NCI-H2029 treated with DMSO at 0.1 percent for 48 hours (cell line): ENCODE data around the gene CLTCL1.
"Not testable (repeated sequence)": the region's sequence is repeated elsewhere in the genome, so short reads cannot be mapped to it uniquely, and the experiment has no call there.

ENCODE experiments used
- DNase-seq: peaks from one replicate; lab custom pipeline; 2025; lab: John Stamatoyannopoulos, UW

The CLTCL1 gene

GRCh38 chr22:19216579-19216978, 74.9 kb downstream of the CLTCL1 start:
- no peak for DNase-seq

DNA sequence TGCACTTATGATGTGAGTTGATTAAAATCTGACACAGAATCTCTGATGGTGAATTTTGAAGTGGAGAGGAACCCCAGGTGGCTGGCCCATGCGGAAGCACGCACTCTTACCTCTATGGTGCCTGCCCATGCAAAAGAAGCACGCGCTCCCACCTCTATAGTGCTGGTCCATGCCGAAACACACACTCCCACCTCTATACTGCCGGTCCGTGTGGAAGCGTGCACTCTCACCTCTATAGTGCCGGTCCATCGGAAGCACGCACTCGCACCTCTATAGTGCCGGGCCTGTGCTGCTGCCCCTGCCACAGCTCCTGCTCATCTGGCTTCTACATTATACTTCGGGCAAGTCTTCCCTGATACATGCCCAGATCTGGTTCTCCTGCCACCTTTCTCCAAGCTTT, 76.2 kb downstream of the CLTCL1 start:
- DNase-seq: no peak

GRCh38 chr22:19214078-19214473, 77.4 kb downstream of the CLTCL1 start:
- no peak for DNase-seq

GRCh38 chr22:19213442-19214077, 78.0 kb downstream of the CLTCL1 start:
- no peak for DNase-seq

GRCh38 chr22:19213001-19213400, 78.5 kb downstream of the CLTCL1 start:
- DNase-seq: no peak

DNA sequence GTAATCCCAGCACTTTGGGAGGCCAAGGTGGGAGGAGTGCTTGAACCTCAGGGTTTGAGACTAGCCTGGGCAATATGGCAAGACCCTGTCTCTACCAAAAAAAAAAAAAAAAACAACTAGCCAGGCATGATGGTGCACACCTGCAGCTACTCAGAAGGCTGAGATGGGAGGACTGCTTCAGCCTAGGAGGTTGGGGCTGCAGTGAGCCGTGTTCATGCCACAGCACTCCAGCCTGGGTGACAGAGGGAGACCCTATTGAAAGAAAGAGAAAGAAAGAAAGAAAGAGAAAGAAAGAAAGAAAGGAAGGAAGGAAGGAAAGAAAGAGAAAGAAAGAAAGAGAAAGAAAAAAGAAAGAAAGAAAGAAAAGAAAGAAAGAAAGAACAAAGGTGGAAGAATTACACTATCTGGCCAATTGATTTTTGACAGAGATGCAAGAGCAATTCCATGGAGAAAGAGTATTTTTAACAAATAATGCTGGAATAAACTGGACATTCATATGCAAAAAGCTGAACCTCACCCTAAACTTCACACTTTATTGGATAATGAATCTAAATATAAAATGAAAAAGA, 79.1 kb downstream of the CLTCL1 start:
- no peak for DNase-seq

DNA sequence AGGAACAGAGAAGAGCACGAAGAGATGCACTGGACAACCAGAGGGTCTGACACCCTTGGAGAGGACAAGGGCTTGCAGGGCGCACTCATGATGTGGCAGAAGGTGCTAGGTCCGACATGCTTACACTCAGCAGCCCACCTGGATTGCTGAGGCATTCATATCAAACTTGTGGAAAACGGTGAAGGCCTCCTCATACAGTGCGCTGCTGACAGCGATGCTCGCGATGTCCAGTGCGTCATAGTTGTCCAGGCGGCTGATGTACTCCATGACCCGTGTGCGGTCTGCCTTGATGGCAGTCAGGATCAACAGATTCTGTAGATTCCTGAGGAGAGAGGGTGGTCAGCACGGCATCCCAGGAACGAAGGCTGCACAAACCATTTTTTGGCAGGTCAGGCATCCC, 81.3 kb downstream of the CLTCL1 start:
- DNase-seq: no peak

DNA sequence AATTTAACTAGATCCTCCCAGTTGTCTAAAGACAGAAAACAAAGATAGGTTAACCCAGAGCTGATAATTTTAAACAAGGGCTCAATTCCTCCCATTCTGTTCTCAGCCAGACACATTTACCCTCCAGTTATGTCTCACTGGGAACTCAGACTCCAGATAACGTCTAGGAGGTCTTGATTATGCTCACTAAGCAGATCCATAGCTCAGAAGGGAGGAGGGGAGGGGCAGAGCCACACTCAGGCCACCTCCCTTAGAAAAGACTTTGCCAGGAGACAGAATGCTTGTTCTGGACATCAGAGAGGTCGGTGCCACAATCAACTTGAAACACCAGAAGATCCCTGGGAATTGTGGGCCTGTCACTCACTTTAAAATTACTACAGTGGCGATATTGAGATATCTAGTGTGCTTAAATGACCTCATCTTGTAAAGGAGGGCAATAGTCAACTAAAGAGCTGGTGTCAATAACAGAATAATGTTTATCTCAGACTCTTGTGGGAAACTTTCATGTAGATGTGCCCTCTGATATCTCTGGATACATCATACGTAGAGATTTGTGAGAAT, 83.2 kb downstream of the CLTCL1 start:
- no peak for DNase-seq

- no peak for DNase-seq
Measured at GRCh38 chr22:19207884-19208283, 83.6 kb downstream of the CLTCL1 start.

- no peak for DNase-seq
Measured at GRCh38 chr22:19207401-19207808, 84.1 kb downstream of the CLTCL1 start.

GRCh38 chr22:19206287-19206686, 85.2 kb downstream of the CLTCL1 start:
- DNase-seq: no peak

GRCh38 chr22:19204640-19205039, 86.9 kb downstream of the CLTCL1 start:
- no peak for DNase-seq

GRCh38 chr22:19203834-19204233, 87.7 kb downstream of the CLTCL1 start:
- no peak for DNase-seq

- not testable (repeated sequence) for DNase-seq
Measured at GRCh38 chr22:19202799-19203186, 88.7 kb downstream of the CLTCL1 start.

DNA sequence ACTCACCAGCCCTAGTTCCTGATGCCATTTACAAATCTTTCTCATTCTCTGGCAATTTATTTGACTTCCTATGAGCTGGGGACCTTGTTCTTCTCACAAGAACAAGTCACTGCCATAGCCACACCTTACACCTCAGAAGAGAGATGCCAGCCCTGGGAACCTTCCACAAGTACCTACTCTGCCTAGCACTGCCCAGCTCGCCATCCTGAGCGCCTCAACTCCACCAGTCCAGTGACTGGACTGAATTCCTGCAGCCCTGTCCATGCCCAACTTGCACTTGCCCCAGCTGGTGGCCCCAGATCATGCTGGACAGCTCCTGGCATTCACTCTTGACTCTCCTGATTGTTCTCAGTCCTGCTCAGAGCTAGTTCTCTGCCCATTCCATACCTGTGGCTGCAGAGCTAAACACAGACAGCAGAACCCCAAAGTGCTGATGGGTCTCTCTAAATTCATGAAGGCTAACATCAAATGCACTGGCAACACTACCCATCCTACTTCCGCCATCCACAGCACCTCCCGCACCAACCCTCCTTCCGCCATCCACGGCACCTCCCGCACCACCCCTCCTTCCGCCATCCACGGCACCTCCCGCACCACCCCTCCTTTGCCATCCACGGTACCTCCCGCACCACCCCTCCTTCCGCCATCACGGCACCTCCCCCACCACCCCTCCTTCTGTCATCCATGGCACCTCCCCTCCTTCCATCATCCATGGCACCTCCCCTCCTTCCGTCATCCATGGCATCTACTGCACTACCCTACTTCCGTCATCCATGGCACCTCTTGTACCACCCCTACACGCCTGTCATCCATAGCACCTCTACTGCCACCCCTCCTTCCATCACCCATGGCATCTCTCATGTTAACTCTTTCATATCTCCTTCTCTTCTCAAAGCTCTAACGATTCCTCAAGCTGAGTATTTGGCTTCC, 89.4 kb downstream of the CLTCL1 start:
- no peak for DNase-seq

DNA sequence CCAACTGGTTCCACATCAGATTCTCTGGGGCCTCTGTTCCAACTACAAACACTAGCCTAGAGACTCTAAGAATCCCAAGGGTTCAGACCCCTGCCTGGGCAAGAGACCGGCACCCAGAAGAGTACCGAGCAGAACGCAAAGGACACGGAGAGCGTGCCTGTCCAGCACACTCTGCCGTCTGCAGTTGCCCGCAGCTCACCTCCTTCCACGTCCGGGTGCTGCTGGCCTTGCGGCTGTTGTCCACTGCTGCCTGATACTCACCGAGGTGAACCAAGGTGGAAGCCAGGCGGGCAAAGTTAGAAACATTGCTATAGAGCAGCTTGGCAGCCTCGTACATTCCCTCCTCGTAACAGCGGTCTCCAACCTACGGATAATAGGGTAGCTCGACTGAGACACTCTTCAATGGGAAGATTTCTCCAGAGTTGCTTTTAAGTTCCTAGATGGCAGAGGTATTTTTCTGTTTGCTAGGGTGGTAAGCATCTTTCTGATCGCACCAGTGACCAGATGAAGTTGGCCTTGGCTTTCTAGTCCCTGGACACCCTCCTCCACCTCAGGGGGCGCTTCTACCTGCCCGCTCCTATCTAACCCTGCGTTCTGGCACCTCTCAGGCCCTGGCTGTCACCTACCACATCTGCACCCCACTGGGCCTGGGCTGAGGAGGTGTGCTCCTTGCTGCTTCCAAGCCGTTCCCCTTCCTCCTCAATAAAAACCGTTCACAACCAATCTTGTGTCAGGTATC, 90.2 kb downstream of the CLTCL1 start:
- DNase-seq: no peak

DNA sequence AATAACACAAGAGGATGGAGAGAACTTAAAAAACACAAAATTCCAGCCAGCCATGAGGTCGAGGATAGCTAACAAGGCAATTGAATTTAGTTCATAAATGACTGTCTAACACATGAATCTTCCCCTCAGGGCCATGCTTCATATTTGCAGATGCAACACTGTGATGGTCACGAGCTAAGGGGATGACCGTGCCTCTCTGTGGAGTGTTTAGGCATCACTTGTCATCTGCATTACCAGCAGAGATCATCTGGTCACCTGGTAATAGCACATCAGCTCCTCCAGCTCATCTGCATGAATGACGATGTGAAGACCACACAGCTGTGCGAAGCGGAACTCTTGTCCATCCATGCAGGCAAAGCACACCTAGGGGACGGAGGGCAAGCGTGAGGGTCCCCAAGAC, 92.0 kb downstream of the CLTCL1 start:
- DNase-seq: no peak

DNA sequence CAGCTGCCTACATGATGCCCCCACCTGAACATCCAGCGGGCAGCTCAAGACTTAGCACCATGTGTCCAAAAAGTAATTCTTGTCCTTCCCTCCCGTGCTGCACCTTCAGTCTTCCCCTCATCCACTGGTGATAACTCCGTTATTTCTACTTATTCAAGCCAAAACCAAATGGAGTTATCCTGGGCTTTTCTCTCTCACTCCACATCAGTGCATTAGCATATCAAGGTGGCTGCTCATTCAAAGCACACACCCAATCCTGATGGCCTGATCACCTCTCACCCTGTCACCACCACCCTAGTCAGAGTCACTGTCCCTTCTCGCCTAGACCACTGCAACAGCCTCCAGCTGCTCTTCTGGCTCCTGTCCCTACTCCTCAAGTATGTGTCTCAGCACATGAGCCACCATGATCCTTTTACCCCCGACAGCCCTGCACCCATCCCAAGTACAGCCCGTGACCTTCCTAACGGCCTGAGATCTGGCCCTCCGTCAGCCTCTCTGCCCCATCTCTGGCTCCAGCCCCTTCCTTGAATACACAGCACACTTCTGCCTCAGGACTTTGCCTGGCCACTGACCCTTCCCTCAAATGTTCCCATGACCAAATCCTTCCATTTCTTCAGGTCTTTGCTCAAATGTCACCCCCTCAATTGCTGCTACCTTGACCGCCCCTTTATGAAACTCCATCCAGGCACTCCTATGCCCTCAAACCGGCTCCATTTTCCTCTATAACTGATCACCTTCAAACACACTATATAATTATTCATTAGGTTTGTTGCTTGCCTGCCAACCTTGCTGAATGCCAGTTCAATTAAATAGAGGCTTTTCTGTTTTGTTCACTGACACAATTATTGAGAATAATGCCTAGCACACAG, 93.3 kb downstream of the CLTCL1 start:
- DNase-seq: no peak

- DNase-seq: no peak
Measured at GRCh38 chr22:19196841-19197612, 94.5 kb downstream of the CLTCL1 start.
